Endometrium (tissue), 2 donors: ENCODE data around the gene FYTTD1.
"Not testable (repeated sequence)": the region's sequence is repeated elsewhere in the genome, so short reads cannot be mapped to it uniquely, and the experiment has no call there.

Source experiments
- FAIRE-seq: peaks from 2 replicates; lab custom pipeline; 2012; peaks lifted over from hg19 to GRCh38; lab: Jason Lieb, UNC
- donor health status: control.
- donor health status: control.

The FYTTD1 gene

GRCh38 chr3:197749601-197750395 is at the start of gene FYTTD1:
FYTTD1 (plus strand) TSS chr3:197749883; CDS start chr3:197749972, 89 bp downstream.
- no peak for FAIRE-seq

GRCh38 chr3:197700095-197700494 is 49.6 kb upstream of the FYTTD1 start:
- FAIRE-seq, result no peak

- no peak for FAIRE-seq
Measured at GRCh38 chr3:197701841-197702240, 47.8 kb upstream of the FYTTD1 start.

- FAIRE-seq, result no peak
Measured at GRCh38 chr3:197706658-197707057, 43.0 kb upstream of the FYTTD1 start.

GRCh38 chr3:197709135-197709534 is 40.5 kb upstream of the FYTTD1 start:
- FAIRE-seq, result no peak

GRCh38 chr3:197710965-197711364 is 38.7 kb upstream of the FYTTD1 start:
- not testable (repeated sequence) for FAIRE-seq

GRCh38 chr3:197711973-197712707 is 37.5 kb upstream of the FYTTD1 start:
- FAIRE-seq, result peak; percentile 43

- no peak for FAIRE-seq
Measured at GRCh38 chr3:197713477-197713822, 36.2 kb upstream of the FYTTD1 start.

GRCh38 chr3:197714251-197714650 is 35.4 kb upstream of the FYTTD1 start:
- FAIRE-seq, result no peak

- FAIRE-seq, result no peak
Measured at GRCh38 chr3:197718891-197719290, 30.8 kb upstream of the FYTTD1 start.

GRCh38 chr3:197720694-197721093 is 29.0 kb upstream of the FYTTD1 start:
- FAIRE-seq, result no peak

GRCh38 chr3:197722734-197723133 is 26.9 kb upstream of the FYTTD1 start:
- FAIRE-seq, result no peak

- not testable (repeated sequence) for FAIRE-seq
Measured at GRCh38 chr3:197727878-197728277, 21.8 kb upstream of the FYTTD1 start.

GRCh38 chr3:197728487-197728886 is 21.2 kb upstream of the FYTTD1 start:
- no peak for FAIRE-seq

GRCh38 chr3:197730200-197730599 is 19.5 kb upstream of the FYTTD1 start:
- FAIRE-seq, result no peak

GRCh38 chr3:197730770-197731169 is 18.9 kb upstream of the FYTTD1 start:
- FAIRE-seq, result not testable (repeated sequence)

- not testable (repeated sequence) for FAIRE-seq
Measured at GRCh38 chr3:197731483-197731882, 18.2 kb upstream of the FYTTD1 start.

GRCh38 chr3:197733042-197733441 is 16.6 kb upstream of the FYTTD1 start:
- no peak for FAIRE-seq

GRCh38 chr3:197734667-197735318 is 14.9 kb upstream of the FYTTD1 start:
- no peak for FAIRE-seq

GRCh38 chr3:197736010-197736490 is 13.6 kb upstream of the FYTTD1 start:
- no peak for FAIRE-seq

- FAIRE-seq, result no peak
Measured at GRCh38 chr3:197736491-197737318, 13.0 kb upstream of the FYTTD1 start, which contains the start of gene RUBCN. RUBCN (minus strand) TSS chr3:197736904; CDS start chr3:197736719, 185 bp downstream.

GRCh38 chr3:197737319-197737649 is 12.4 kb upstream of the FYTTD1 start:
- FAIRE-seq, result no peak
